NOMO-1 treated with dmso at 0.1 percent for 144 hours (cell line): ENCODE results near the gene ORM1.

Experiments
- DNase-seq: peaks from one replicate; lab custom pipeline; 2025; ENCODE audit not compliant: unreplicated experiment; lab: John Stamatoyannopoulos, UW

ORM1 gene

GRCh38 chr9:114375386-114376175, 52.7 kb downstream of the ORM1 start:
- no peak for DNase-seq
